Body of pancreas (tissue), 4 donors: Measurements from ENCODE around the gene EXT2. TPM values are rescaled to one million over a fixed set of nuclear protein-coding genes. Genes with fewer than 3 reads are reported as not detected.

ENCODE experiments used
- ATAC-seq: fragments of 150-250 bp; one replicate; pipeline ENCODE4 v1.9.1; 2016
- DNase-seq, 4 donors: peaks; one replicate each; pipeline ENCODE4 v3.0.0-alpha.2; 2019
- H3K27ac ChIP-seq, 4 donors: fragments of 200-600 bp; sonication (generic); 1 replicate in 3 of 4; 2 replicates in 1 of 4; pipeline versions ENCODE4 v1.5.1 to v1.6.1; 2016 to 2019; ENCODE audit warnings: mild to moderate bottlenecking in 1 of 4, mixed read lengths in 1 of 4, moderate library complexity in 1 of 4
- H3K27me3 ChIP-seq, 2 donors: fragments of 200-600 bp; sonication (generic); one replicate each; pipeline ENCODE4 v1.6.0; 2016; ENCODE audit warnings: mild to moderate bottlenecking in 1 of 2
- H3K36me3 ChIP-seq, 2 donors: fragments of 200-600 bp; sonication (generic); replicated peaks in 1 of 2; 2 replicates each; pipeline ENCODE4 v1.5.1; 2016; ENCODE audit warnings: low read depth in 2 of 2; ENCODE audit not compliant: insufficient read depth in 1 of 2
- H3K4me1 ChIP-seq: fragments of 200-600 bp; sonication (generic); one replicate; pipeline ENCODE4 v1.6.0; 2016
- H3K4me3 ChIP-seq, 2 donors: fragments of 200-600 bp; sonication (generic); 1 replicate in 1 of 2; 2 replicates in 1 of 2; pipeline ENCODE4 v1.5.1; 2016 to 2019
- H3K9me3 ChIP-seq, 3 donors: fragments of 200-600 bp; sonication (generic); 1 replicate in 2 of 3; 2 replicates in 1 of 3; pipeline ENCODE4 v1.5.1; 2016
- POLR2A ChIP-seq, 3 donors: fragments of 450-650 bp; IDR thresholded peaks; one replicate each; pipeline ENCODE4 v1.6.1; 2016; ENCODE audit warnings: antibody characterized with exemption in 3 of 3, mild to moderate bottlenecking in 2 of 3
- WGBS, 2 donors: methylation state at CpG; one replicate each; pipeline ENCODE4 v1.1.5; 2017; 5-methylcytosine and 5-hydroxymethylcytosine counted together
- intact Hi-C: fragments of 100-400 bp; cut with DNase I; formaldehyde crosslinking; loops from one replicate; pipeline ENCODE4 v1.15.1; 2023
- total RNA-seq, 2 donors: library from RNA; depleted of rRNA; stranded (reverse); fragments of >200 nt; gene quantifications; one replicate each; pipeline ENCODE4 v1.1.0, GENCODE V29; 2016
- TF ChIP-seq, protein P1 (sequence below), 7 experiments: fragments of 450-650 bp in 4 of 7; fragments of 200-600 bp in 3 of 7; sonication (generic) in 3 of 7; IDR thresholded peaks; one replicate each; pipeline ENCODE4 v1.5.1; 2016 to 2019; ENCODE audit warnings: antibody characterized with exemption in 7 of 7

EXT2 gene
- total RNA-seq, 2 donors from 2014 or later, result 21.4 to 34.2 TPM

GRCh38 chr11:44224867-44225501 lies 129.5 kb downstream of the EXT2 start:
- TF ChIP-seq, protein P1, sequence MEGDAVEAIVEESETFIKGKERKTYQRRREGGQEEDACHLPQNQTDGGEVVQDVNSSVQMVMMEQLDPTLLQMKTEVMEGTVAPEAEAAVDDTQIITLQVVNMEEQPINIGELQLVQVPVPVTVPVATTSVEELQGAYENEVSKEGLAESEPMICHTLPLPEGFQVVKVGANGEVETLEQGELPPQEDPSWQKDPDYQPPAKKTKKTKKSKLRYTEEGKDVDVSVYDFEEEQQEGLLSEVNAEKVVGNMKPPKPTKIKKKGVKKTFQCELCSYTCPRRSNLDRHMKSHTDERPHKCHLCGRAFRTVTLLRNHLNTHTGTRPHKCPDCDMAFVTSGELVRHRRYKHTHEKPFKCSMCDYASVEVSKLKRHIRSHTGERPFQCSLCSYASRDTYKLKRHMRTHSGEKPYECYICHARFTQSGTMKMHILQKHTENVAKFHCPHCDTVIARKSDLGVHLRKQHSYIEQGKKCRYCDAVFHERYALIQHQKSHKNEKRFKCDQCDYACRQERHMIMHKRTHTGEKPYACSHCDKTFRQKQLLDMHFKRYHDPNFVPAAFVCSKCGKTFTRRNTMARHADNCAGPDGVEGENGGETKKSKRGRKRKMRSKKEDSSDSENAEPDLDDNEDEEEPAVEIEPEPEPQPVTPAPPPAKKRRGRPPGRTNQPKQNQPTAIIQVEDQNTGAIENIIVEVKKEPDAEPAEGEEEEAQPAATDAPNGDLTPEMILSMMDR (IDR thresholded peaks at IDR 0.05), result no peak
- TF ChIP-seq POLR2A (IDR thresholded peaks at IDR 0.05), result no peak
- DNase-seq (no peak), ATAC-seq (no peak)
- Histone ChIP-seq H3K27me3 (no peaks in the 10 kb centered on the region), H3K9me3 (no peaks in the 10 kb centered on the region), H3K27ac (no peak overlapping the region), H3K4me1 (no peaks in the 10 kb centered on the region), H3K36me3 (no peaks in the 10 kb centered on the region), H3K4me3 (no peak overlapping the region)
- intact Hi-C loops, result no loop called here
- WGBS, 2 donors, result 87 to 90% methylated on average over 3 of the region's 3 CpGs

DNA sequence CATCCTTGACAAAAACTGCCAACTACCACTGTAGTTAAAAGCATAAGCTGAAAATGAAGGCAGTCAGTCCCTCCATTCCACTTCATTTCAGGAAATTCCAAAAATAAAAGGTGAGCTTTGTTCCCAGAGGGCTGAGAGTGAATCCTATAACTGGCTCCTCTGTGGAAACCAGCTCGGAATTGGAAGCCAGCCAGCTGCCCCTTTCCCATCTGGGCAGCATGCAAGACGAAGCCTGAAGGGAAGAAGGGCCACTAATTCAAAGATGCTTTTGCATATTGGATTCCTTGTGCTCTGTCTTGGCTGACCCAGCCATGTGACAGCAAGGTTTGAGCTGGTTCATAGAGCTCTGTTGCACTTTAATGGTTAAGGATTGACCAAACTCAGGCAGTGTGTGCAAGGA lies 131.0 kb downstream of the EXT2 start:
- no peak for TF ChIP-seq POLR2A (IDR thresholded peaks at IDR 0.05)
- TF ChIP-seq, protein P1 (IDR thresholded peaks at IDR 0.05), result no peak
- Histone ChIP-seq H3K36me3 (no peaks in the 10 kb centered on the region), H3K27ac (no peak overlapping the region), H3K4me3 (no peak overlapping the region), H3K27me3 (no peaks in the 10 kb centered on the region), H3K9me3 (no peaks in the 10 kb centered on the region), H3K4me1 (no peaks in the 10 kb centered on the region)
- intact Hi-C loops, result no loop called here
- DNase-seq (no peak), ATAC-seq (no peak)
- WGBS, 2 donors, result 80 to 93% methylated on average over 2 of the region's 2 CpGs

DNA sequence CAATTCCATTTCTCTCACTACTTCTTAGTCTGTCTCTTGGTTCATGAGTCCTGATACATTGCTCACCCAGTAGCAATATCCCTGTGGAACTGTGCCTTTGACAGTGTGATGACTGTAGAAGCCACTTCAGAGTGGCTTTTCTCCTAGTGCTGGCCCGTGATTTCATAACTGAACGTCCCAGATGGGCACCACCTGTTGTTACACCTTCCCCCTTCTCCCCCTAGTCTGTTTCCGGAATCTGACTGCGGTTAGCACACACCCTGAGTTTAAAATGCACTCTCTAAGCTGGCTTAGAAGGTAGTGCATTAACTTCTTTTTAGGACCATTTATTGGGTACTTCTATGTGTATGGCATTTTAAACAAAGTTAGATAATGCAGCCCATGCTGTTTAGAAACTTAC lies 131.5 kb downstream of the EXT2 start:
- H3K9me3 ChIP-seq, result no peaks in the 10 kb centered on the region
- no peaks in the 10 kb centered on the region for H3K4me1 ChIP-seq
- DNase-seq (no peak), ATAC-seq (no peak)
- no peaks in the 10 kb centered on the region for H3K27me3 ChIP-seq
- 62 to 71% methylated on average over 4 of the region's 4 CpGs for WGBS, 2 donors
- H3K27ac ChIP-seq, result no peak overlapping the region
- intact Hi-C loops, result no loop called here
- no peaks in the 10 kb centered on the region for H3K36me3 ChIP-seq
- H3K4me3 ChIP-seq, result no peak overlapping the region
- TF ChIP-seq POLR2A (IDR thresholded peaks at IDR 0.05), result no peak
- TF ChIP-seq, protein P1 (IDR thresholded peaks at IDR 0.05), result no peak

- ATAC-seq, result no peak
- Histone ChIP-seq H3K27me3 (no peaks in the 10 kb centered on the region), H3K27ac (no peak overlapping the region), H3K36me3 (no peaks in the 10 kb centered on the region), H3K9me3 (no peaks in the 10 kb centered on the region), H3K4me3 (no peak overlapping the region), H3K4me1 (no peaks in the 10 kb centered on the region)
- no peak for DNase-seq
- 93 to 94% methylated on average over 6 of the region's 6 CpGs for WGBS, 2 donors
- intact Hi-C loops, result no loop called here
- TF ChIP-seq, protein P1 (IDR thresholded peaks at IDR 0.05), result no peak
- TF ChIP-seq POLR2A (IDR thresholded peaks at IDR 0.05), result no peak
Observed at GRCh38 chr11:44228379-44228778, 132.9 kb downstream of the EXT2 start.

DNA sequence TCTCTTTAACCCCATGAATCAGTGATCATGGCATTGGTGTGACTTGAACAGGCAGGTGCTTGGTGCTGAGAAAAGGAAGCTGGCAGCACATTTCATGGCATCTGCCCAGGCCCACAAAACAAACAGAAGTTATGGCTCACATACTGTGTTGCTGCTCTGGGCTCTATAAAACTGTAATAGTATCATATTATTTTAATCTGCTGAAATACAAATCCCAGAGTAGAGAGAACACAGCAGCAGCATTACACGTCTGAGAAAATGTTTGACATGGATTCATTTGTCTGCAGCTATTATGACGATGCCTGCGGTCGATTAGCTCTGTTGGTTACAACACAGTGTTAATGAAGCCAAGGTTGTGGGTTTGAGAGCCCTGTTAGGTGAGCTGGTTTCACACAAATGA lies 133.6 kb downstream of the EXT2 start:
- no peak for DNase-seq
- TF ChIP-seq, protein P1 (IDR thresholded peaks at IDR 0.05), result no peak
- no peak for TF ChIP-seq POLR2A (IDR thresholded peaks at IDR 0.05)
- Histone ChIP-seq H3K27me3 (no peaks in the 10 kb centered on the region), H3K4me1 (no peaks in the 10 kb centered on the region), H3K36me3 (no peaks in the 10 kb centered on the region), H3K27ac (no peak overlapping the region), H3K4me3 (no peak overlapping the region), H3K9me3 (no peaks in the 10 kb centered on the region)
- ATAC-seq, result no peak
- intact Hi-C loops, result no loop called here
- WGBS, 2 donors, result 76 to 80% methylated on average over 4 of the region's 4 CpGs
